Measurements from ENCODE around the gene TMEM156. TPM values are rescaled to one million over a fixed set of nuclear protein-coding genes. Genes with fewer than 3 reads are reported as not detected.

The TMEM156 gene
- total RNA-seq, 1 donor from 2014 or later, result not detected

DNA sequence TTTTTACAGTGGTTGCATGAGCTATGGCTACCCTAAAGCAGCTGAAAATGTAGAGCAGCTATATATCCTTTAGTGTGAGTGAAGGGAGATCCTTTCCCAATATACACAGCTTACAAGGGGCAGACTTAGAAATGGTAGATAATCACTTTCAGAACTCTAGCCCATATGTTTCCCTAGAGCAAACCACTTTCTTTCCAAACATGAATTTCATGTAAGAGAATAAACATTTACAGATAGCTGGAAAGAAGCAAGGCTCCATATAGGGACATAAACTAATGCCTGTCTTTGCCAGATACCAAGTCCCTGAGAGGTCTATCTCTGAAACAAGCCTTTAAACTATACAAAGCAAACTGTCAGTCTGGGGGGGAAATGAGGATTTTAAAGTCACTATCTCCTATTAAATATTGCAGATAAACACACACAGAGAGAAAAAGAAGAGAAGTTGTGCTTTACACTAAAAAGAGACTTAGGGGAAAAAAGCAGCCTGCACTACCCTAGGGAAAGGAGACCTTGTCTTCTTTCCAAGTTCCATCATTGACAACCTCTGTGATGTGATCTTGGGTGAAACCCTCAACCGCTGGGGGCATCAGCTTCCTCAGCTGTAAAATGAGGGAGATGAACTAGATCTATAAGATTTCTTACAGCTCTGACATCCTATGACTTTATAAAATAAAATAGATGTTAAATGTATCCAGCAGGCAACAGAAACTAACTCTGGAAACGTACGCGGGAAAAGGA lies 73.6 kb downstream of the TMEM156 start:
- Histone ChIP-seq H3K9me3 (no peaks in the 10 kb centered on the region), H3K4me3 (no peak overlapping the region), H3K4me1 (no peaks in the 10 kb centered on the region), H3K27me3 (no peaks in the 10 kb centered on the region), H3K27ac (no peak overlapping the region), H3K36me3 (no peaks in the 10 kb centered on the region)
- intact Hi-C loops (cut with DNase I), result no loop called here
- no peak for DNase-seq (ENCODE audit: extremely low spot score in 2 of 2)
- TF ChIP-seq CTCF (IDR thresholded peaks at IDR 0.05) (no peak), POLR2AphosphoS5 (IDR thresholded peaks at IDR 0.05; ENCODE audit: insufficient read depth in 1 of 2, low read depth in 1 of 2) (no peak), POLR2A (IDR thresholded peaks at IDR 0.05) (no peak)

DNA sequence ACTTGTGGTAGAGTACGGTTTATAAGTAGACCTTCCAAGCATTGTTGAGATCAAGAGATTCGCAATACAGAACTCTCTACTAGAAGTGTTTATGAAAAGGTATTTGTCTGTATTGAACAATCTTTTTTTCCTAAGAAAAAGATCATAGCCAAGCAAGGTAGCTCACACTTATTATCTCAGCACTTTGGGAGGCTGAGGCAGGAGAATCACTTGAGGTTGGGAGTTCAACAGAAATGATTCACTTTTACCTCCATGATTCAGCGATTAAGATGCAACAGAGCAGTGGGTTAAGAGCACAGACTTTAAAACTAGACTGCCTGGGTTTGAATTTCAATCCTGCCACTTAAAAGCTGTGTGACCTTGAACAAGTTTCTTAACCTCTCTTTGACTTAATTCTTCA lies 74.3 kb downstream of the TMEM156 start:
- no peak for DNase-seq (ENCODE audit: extremely low spot score in 2 of 2)
- no peaks in the 10 kb centered on the region for H3K27me3 ChIP-seq
- no peaks in the 10 kb centered on the region for H3K4me1 ChIP-seq
- TF ChIP-seq POLR2AphosphoS5 (IDR thresholded peaks at IDR 0.05; ENCODE audit: insufficient read depth in 1 of 2, low read depth in 1 of 2) (no peak), CTCF (IDR thresholded peaks at IDR 0.05) (no peak), POLR2A (IDR thresholded peaks at IDR 0.05) (no peak)
- H3K27ac ChIP-seq, result no peak overlapping the region
- intact Hi-C loops (cut with DNase I), result no loop called here
- H3K36me3 ChIP-seq, result no peaks in the 10 kb centered on the region
- no peak overlapping the region for H3K4me3 ChIP-seq
- H3K9me3 ChIP-seq, result no peaks in the 10 kb centered on the region

DNA sequence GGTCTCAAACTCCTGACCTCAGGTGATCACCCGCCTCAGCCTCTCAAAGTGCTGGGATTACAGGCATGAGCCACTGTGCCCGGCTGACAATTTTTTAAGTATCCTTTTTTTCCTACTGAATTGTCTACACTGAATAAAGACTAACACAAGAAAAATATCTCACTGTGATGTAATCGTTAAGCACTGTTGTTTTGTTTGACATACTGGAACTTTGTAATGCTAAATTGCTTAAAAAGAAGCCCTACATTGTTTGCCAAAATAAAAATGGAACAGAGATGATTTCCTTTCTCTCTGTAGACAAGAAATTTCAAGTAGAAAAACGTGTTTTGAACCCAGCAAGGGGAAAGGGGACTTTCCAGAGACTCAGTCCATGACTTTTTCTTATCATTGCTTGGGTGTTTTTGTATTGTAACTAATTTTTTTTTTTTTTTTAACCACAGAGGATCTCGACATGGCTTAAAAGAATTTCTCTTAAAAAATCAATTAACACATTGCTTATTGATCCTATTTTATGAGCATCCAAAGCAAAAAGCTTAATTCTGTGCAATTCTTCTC lies 74.9 kb downstream of the TMEM156 start:
- H3K4me3 ChIP-seq, result no peak overlapping the region
- TF ChIP-seq POLR2A (IDR thresholded peaks at IDR 0.05) (no peak), POLR2AphosphoS5 (IDR thresholded peaks at IDR 0.05; ENCODE audit: insufficient read depth in 1 of 2, low read depth in 1 of 2) (no peak), CTCF (IDR thresholded peaks at IDR 0.05) (no peak)
- H3K27me3 ChIP-seq, result no peaks in the 10 kb centered on the region
- no peaks in the 10 kb centered on the region for H3K36me3 ChIP-seq
- no peak overlapping the region for H3K27ac ChIP-seq
- no peaks in the 10 kb centered on the region for H3K4me1 ChIP-seq
- intact Hi-C loops (cut with DNase I), result no loop called here
- no peaks in the 10 kb centered on the region for H3K9me3 ChIP-seq
- no peak for DNase-seq (ENCODE audit: extremely low spot score in 2 of 2)

DNA sequence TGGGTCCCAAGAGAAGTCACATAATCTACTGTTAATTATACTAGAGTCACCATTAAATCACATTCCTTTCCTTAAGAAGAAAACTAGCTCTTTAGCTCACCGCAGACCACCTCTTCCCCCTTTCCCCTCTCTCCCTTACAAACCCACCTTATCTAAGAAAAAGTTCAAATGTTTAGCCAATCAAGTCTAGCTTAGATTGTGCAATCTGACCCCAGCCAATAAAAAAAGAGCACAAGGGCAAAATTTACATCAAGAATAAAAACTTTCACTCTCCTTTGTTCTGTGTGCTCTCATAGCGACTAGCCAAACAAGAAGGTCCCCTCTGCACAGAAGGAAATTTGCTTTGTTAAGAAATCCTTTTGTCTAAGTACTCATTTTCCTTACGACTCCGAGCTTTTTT lies 76.3 kb downstream of the TMEM156 start:
- TF ChIP-seq POLR2AphosphoS5 (IDR thresholded peaks at IDR 0.05; ENCODE audit: insufficient read depth in 1 of 2, low read depth in 1 of 2) (no peak), POLR2A (IDR thresholded peaks at IDR 0.05) (no peak), CTCF (IDR thresholded peaks at IDR 0.05) (no peak)
- Histone ChIP-seq H3K27me3 (no peaks in the 10 kb centered on the region), H3K27ac (no peak overlapping the region), H3K9me3 (no peaks in the 10 kb centered on the region), H3K4me3 (no peak overlapping the region), H3K36me3 (no peaks in the 10 kb centered on the region), H3K4me1 (no peaks in the 10 kb centered on the region)
- intact Hi-C loops (cut with DNase I), result no loop called here
- no peak for DNase-seq (ENCODE audit: extremely low spot score in 2 of 2)

DNA sequence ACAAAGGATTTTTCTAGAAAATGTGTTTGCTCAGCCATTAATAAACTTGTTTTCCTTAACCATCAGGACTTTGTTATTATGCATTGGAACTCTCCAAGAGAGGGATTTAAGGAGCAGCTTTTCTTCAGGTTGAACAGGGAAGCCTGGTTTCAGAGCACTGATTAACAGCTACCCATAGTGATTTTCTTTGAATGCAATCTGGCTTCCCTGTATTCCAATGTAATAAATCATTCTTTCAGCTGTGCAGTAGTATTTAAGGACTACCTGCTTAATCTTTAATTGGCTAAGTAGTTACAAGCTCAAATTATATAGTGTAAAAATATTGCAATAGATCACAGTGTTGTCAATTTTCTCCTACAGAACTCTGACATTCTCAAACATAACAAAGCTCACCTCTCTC lies 77.5 kb downstream of the TMEM156 start:
- no peaks in the 10 kb centered on the region for H3K36me3 ChIP-seq
- peaks cover 8% of the 10 kb centered on the region for H3K4me1 ChIP-seq
- TF ChIP-seq POLR2A (IDR thresholded peaks at IDR 0.05) (no peak), CTCF (IDR thresholded peaks at IDR 0.05) (no peak), POLR2AphosphoS5 (IDR thresholded peaks at IDR 0.05; ENCODE audit: insufficient read depth in 1 of 2, low read depth in 1 of 2) (no peak)
- H3K9me3 ChIP-seq, result no peaks in the 10 kb centered on the region
- no peak overlapping the region for H3K4me3 ChIP-seq
- H3K27ac ChIP-seq, result no peak overlapping the region
- no peaks in the 10 kb centered on the region for H3K27me3 ChIP-seq
- no peak for DNase-seq (ENCODE audit: extremely low spot score in 2 of 2)
- intact Hi-C loops (cut with DNase I), result no loop called here

Measured in vagina (tissue), 2 donors.